K562 (cell line): ENCODE data around the gene P2RY11. TPM values are rescaled to one million over a fixed set of nuclear protein-coding genes. Genes with fewer than 3 reads are reported as not detected.

Source experiments
- ARID3B ChIP-seq: fragments of 250-450 bp; sonication (Bioruptor Pico); IDR thresholded peaks from 2 replicates; pipeline ENCODE4 v1.4.0; 2020; ENCODE audit warnings: borderline replicate concordance
- CHD4 ChIP-seq: fragments of 200-600 bp; sonication (generic); IDR thresholded peaks from 3 replicates; pipeline ENCODE4 v1.6.1; 2012; ENCODE audit warnings: low read depth, mild to moderate bottlenecking, mixed read lengths, low read length, inconsistent platforms; ENCODE audit not compliant: insufficient read depth, insufficient replicate concordance, poor library complexity, severe bottlenecking
- DEAF1 ChIP-seq: fragments of 450-650 bp; formaldehyde crosslinking; IDR thresholded peaks from 2 replicates; pipeline ENCODE4 v1.4.0; 2020; ENCODE audit warnings: mild to moderate bottlenecking, moderate library complexity
- DPF2 ChIP-seq: fragments of 450-650 bp; IDR thresholded peaks from 2 replicates; pipeline ENCODE4 v1.6.1; 2016
- EHMT2 ChIP-seq: fragments of 450-650 bp; IDR thresholded peaks from 2 replicates; pipeline ENCODE4 v1.6.1; 2018; ENCODE audit warnings: antibody characterized with exemption
- FIP1L1 ChIP-seq: fragments of 200-400 bp; formaldehyde crosslinking; IDR thresholded peaks from 2 replicates; pipeline ENCODE4 v1.6.1; 2018; ENCODE audit warnings: mild to moderate bottlenecking, low read depth, low read length; ENCODE audit not compliant: poor library complexity, severe bottlenecking
- NELFE ChIP-seq: IDR thresholded peaks from 2 replicates; pipeline ENCODE4 v1.6.1; 2011; ENCODE audit warnings: mild to moderate bottlenecking; ENCODE audit not compliant: insufficient read depth, insufficient read length
- NR2C2 ChIP-seq, 2 experiments: fragments of 200-800 bp in 1 of 2; sonication (Bioruptor generic) in 1 of 2; sonication (generic) in 1 of 2; formaldehyde crosslinking in 1 of 2; IDR thresholded peaks; 2 replicates each; pipeline versions ENCODE4 v1.6.1 to v1.8.0; 2016 to 2022; ENCODE audit warnings: mild to moderate bottlenecking in 1 of 2, missing compliant biosample characterization in 1 of 2, missing genetic modification characterization in 1 of 2, missing genetic modification reagents in 1 of 2
- PRMT5 ChIP-seq: sonication (generic); formaldehyde crosslinking; IDR thresholded peaks from 2 replicates; pipeline ENCODE4 v1.5.0; 2020; ENCODE audit warnings: missing genetic modification reagents
- SAFB ChIP-seq: fragments of 200-400 bp; formaldehyde crosslinking; IDR thresholded peaks from 2 replicates; pipeline ENCODE4 v1.6.1; 2017; ENCODE audit warnings: low read depth, low read length, borderline replicate concordance
- SMAD1 ChIP-seq: fragments of 150-350 bp; IDR thresholded peaks from 2 replicates; pipeline ENCODE4 v1.6.1; 2014; ENCODE audit warnings: low read length, low read depth; ENCODE audit not compliant: partially characterized antibody
- SP2 ChIP-seq: IDR thresholded peaks from 2 replicates; pipeline ENCODE4 v1.6.1; 2011; ENCODE audit warnings: mild to moderate bottlenecking, low read depth, low read length, moderate library complexity; ENCODE audit not compliant: poor library complexity, severe bottlenecking; ENCODE audit errors: extremely low read depth
- SUPT5H ChIP-seq: fragments of 450-650 bp; IDR thresholded peaks from 2 replicates; pipeline ENCODE4 v1.6.1; 2016
- TAF1 ChIP-seq: IDR thresholded peaks from 2 replicates; pipeline ENCODE4 v1.6.1; 2011; ENCODE audit warnings: mild to moderate bottlenecking, low read length, moderate library complexity; ENCODE audit not compliant: insufficient read depth, control insufficient read depth, severe bottlenecking; ENCODE audit errors: extremely low read depth
- XRCC3 ChIP-seq: fragments of 450-650 bp; IDR thresholded peaks from 2 replicates; pipeline ENCODE4 v1.6.1; 2017; ENCODE audit warnings: mild to moderate bottlenecking, moderate library complexity
- ZNF134 ChIP-seq: fragments of 250-450 bp; sonication (Bioruptor Pico); conservative IDR thresholded peaks from 2 replicates; pipeline ENCODE4 v1.4.0; 2020
- ZNF780A ChIP-seq: fragments of 250-450 bp; sonication (Bioruptor Pico); IDR thresholded peaks from 2 replicates; pipeline ENCODE4 v1.5.0; 2021; ENCODE audit warnings: mild to moderate bottlenecking
- polyA plus RNA-seq, 8 experiments: library from polyadenylated mRNA; depleted of rRNA in 4 of 8; stranded (reverse) in 5 of 8; unstranded in 3 of 8; fragments of >200 nt; fragmentation: Nextera tagmentation in 2 of 8; fragmentation: Illumina TruSeq in 1 of 8; extraction: Ambion mirVana in 2 of 8; extraction: Trizol in 1 of 8; gene quantifications; 2 replicates each; pipeline versions ENCODE4 v1.2.1 to v1.2.3, GENCODE V29; 2011 to 2014; ENCODE audit warnings: inconsistent platforms in 1 of 8, missing spikeins in 1 of 8
- total RNA-seq, 7 experiments: library from RNA; depleted of rRNA in 6 of 7; stranded (reverse); fragments of >200 nt in 6 of 7; fragmentation: Illumina TruSeq in 2 of 7; extraction: Trizol in 2 of 7; gene quantifications; 2 replicates each; pipeline versions ENCODE4 v1.2.1 to v1.2.3, GENCODE V29; 2011 to 2021; ENCODE audit warnings: low replicate concordance in 1 of 7

The P2RY11 gene
- total and polyA plus RNA-seq, 9 of the 15 experiments (the other 6 are each of a cell fraction or from before 2014, with no cell fraction given), result 0.03 to 10.1 (median 1.5) TPM

GRCh38 chr19:10115392-10116084 is 4.0 kb downstream of the P2RY11 start (continued):
- TF ChIP-seq CHD4 (no peak), NELFE (no peak), ZNF780A (CRISPR knock-in tag) (no peak), SP2 (no peak), SMAD1 (no peak), ARID3B (CRISPR knock-in tag) (no peak), EHMT2 (no peak), TAF1 (no peak), DEAF1 (no peak), SUPT5H (peak; percentile 58; the same call in 1 of the 2 replicates), FIP1L1 (peak; percentile 80), SAFB (peak; percentile 30; the same call in 1 of the 2 replicates), PRMT5 (CRISPR knock-in tag) (no peak), DPF2 (no peak), ZNF134 (CRISPR knock-in tag) (no peak), XRCC3 (no peak), NR2C2 (CRISPR knock-in tag; IDR thresholded peaks at IDR 0.05) (0 out of 2 replicates have a peak, but pooled peaks have one; percentile 20), NR2C2 (tag; IDR thresholded peaks at IDR 0.05) (no peak)
